ENCODE measurements around the gene KLHL1. TPM values are rescaled to one million over a fixed set of nuclear protein-coding genes. Genes with fewer than 3 reads are reported as not detected.

The KLHL1 gene
- total and polyA plus RNA-seq, 2 of the 13 experiments (the other 11 are each of a cell fraction or from before 2014, with no cell fraction given) = 0.01 TPM; not detected in 1

GRCh38 chr13:69776937-69777336 is 331.3 kb downstream of the KLHL1 start:
- BruUV-seq (replicated peaks) = no TSS peak
- no peaks in the 10 kb centered on the region for H3K9me3 ChIP-seq (ENCODE audit: low read length)
- no peaks in the 10 kb centered on the region for H3K36me3 ChIP-seq (replicated peaks in 1 of 2; ENCODE audit: control insufficient read depth in 1 of 2, insufficient read depth in 2 of 2, low read length in 2 of 2)
- no peak overlapping the region for H3K9ac ChIP-seq (ENCODE audit: insufficient read depth, low read depth, low read length)
- no peak overlapping the region for H3K4me2 ChIP-seq (ENCODE audit: low read depth, low read length)
- H3K79me2 ChIP-seq (ENCODE audit: insufficient read depth, low read length) = no peaks in the 10 kb centered on the region
- ATAC-seq (no peak), DNase-seq (ENCODE audit: low spot score) (no peak), FAIRE-seq (no peak)
- H2AFZ ChIP-seq (ENCODE audit: low read length) = no peak overlapping the region
- H4K20me1 ChIP-seq (ENCODE audit: insufficient read depth, low read length) = no peaks in the 10 kb centered on the region
- in situ Hi-C loops (cut with HindIII; ENCODE audit: extremely low pct_ligation_motif_present, low pct_unique_long_range_greater_than_20kb) = no loop called here
- no peak overlapping the region for H3K4me3 ChIP-seq (replicated peaks in 1 of 3; ENCODE audit: insufficient read depth in 1 of 3, low read depth in 2 of 3, low read length in 3 of 3)
- CTCF ChIA-PET (ENCODE audit: low intra/inter-chr PET ratio, low total read pairs) = no interaction called here
- H3K27me3 ChIP-seq (ENCODE audit: control insufficient read depth in 1 of 2, insufficient read depth in 2 of 2, low read length in 2 of 2) = no peaks in the 10 kb centered on the region
- WGBS (ENCODE audit: low lambda C conversion rate) = 4% methylated on average over 4 of the region's 4 CpGs
- POLR2A ChIA-PET = no interaction called here
- no peak overlapping the region for H3K27ac ChIP-seq (ENCODE audit: extremely low read length, insufficient read depth, low read length)
- TF ChIP-seq SCMH1 (CRISPR knock-in tag; IDR thresholded peaks at IDR 0.05; ENCODE audit: borderline replicate concordance) = no peak
- no peak for TF ChIP-seq FIP1L1 (IDR thresholded peaks at IDR 0.05; ENCODE audit: borderline replicate concordance, insufficient read depth, low read depth, low read length)
- TF ChIP-seq KAT8 (CRISPR knock-in tag; IDR thresholded peaks at IDR 0.05) = no peak
- TF ChIP-seq NR3C1 (CRISPR knock-in tag; IDR thresholded peaks at IDR 0.05) = no peak
- TF ChIP-seq EP300 (IDR thresholded peaks at IDR 0.05; ENCODE audit: low read depth in 2 of 2, low read length in 2 of 2) = no peak
- no peak for TF ChIP-seq EP300 (CRISPR knock-in tag; IDR thresholded peaks at IDR 0.05; ENCODE audit: borderline replicate concordance)
- TF ChIP-seq, protein P1, sequence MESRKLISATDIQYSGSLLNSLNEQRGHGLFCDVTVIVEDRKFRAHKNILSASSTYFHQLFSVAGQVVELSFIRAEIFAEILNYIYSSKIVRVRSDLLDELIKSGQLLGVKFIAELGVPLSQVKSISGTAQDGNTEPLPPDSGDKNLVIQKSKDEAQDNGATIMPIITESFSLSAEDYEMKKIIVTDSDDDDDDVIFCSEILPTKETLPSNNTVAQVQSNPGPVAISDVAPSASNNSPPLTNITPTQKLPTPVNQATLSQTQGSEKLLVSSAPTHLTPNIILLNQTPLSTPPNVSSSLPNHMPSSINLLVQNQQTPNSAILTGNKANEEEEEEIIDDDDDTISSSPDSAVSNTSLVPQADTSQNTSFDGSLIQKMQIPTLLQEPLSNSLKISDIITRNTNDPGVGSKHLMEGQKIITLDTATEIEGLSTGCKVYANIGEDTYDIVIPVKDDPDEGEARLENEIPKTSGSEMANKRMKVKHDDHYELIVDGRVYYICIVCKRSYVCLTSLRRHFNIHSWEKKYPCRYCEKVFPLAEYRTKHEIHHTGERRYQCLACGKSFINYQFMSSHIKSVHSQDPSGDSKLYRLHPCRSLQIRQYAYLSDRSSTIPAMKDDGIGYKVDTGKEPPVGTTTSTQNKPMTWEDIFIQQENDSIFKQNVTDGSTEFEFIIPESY (CRISPR knock-in tag; IDR thresholded peaks at IDR 0.05) = no peak
- no peak for TF ChIP-seq ZMYM3 (CRISPR knock-in tag; IDR thresholded peaks at IDR 0.05)
- no peak for TF ChIP-seq ZNF597 (CRISPR knock-in tag; IDR thresholded peaks at IDR 0.05)
- TF ChIP-seq, protein P2, sequence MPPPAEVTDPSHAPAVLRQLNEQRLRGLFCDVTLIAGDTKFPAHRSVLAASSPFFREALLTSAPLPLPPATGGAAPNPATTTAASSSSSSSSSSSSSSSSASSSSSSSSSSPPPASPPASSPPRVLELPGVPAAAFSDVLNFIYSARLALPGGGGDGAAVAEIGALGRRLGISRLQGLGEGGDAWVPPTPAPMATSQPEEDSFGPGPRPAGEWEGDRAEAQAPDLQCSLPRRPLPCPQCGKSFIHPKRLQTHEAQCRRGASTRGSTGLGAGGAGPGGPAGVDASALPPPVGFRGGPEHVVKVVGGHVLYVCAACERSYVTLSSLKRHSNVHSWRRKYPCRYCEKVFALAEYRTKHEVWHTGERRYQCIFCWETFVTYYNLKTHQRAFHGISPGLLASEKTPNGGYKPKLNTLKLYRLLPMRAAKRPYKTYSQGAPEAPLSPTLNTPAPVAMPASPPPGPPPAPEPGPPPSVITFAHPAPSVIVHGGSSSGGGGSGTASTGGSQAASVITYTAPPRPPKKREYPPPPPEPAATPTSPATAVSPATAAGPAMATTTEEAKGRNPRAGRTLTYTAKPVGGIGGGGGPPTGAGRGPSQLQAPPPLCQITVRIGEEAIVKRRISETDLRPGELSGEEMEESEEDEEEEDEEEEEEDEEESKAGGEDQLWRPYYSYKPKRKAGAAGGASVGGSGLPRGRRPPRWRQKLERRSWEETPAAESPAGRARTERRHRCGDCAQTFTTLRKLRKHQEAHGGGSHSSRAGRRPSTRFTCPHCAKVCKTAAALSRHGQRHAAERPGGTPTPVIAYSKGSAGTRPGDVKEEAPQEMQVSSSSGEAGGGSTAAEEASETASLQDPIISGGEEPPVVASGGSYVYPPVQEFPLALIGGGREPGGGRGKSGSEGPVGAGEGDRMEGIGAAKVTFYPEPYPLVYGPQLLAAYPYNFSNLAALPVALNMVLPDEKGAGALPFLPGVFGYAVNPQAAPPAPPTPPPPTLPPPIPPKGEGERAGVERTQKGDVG (CRISPR knock-in tag; IDR thresholded peaks at IDR 0.05; ENCODE audit: borderline replicate concordance) = no peak
- no peak for TF ChIP-seq AGO2 (optimal IDR thresholded peaks at IDR 0.05; ENCODE audit: low read depth, low read length)
- TF ChIP-seq MED13 (CRISPR knock-in tag; IDR thresholded peaks at IDR 0.05) = no peak
- TF ChIP-seq ARNT (IDR thresholded peaks at IDR 0.05) = no peak
- TF ChIP-seq KDM6A (CRISPR knock-in tag; IDR thresholded peaks at IDR 0.05; ENCODE audit: low read depth) = no peak
- TF ChIP-seq FOXK1 (CRISPR knock-in tag; IDR thresholded peaks at IDR 0.05; ENCODE audit: borderline replicate concordance, low read depth) = no peak
- no peak for TF ChIP-seq CREB3 (CRISPR knock-in tag; IDR thresholded peaks at IDR 0.05)
- intact Hi-C loops (cut with micrococcal nuclease; ENCODE audit: unreplicated experiment) = no loop called here
- H3K4me1 ChIP-seq (ENCODE audit: insufficient read depth, low read length) = no peaks in the 10 kb centered on the region
